H1 (cell line): ENCODE measurements around the gene RPTOR. TPM values are rescaled to one million over a fixed set of nuclear protein-coding genes. Genes with fewer than 3 reads are reported as not detected.

ENCODE experiments used
- BACH1 ChIP-seq: IDR thresholded peaks from 2 replicates; pipeline ENCODE4 v1.6.1; 2012; ENCODE audit warnings: low read length, improper control_type of control experiment
- SIRT6 ChIP-seq: IDR thresholded peaks from one replicate; pipeline ENCODE4 v1.7.1; 2012; ENCODE audit warnings: low read length, inconsistent platforms
- polyA plus RNA-seq, 7 experiments: library from polyadenylated mRNA; depleted of rRNA in 3 of 7; stranded (reverse) in 5 of 7; unstranded in 2 of 7; fragments of >200 nt in 5 of 7; fragments of 200-250 nt in 2 of 7; gene quantifications; 1 replicate in 5 of 7; 2 replicates in 1 of 7; 4 replicates in 1 of 7; pipeline versions ENCODE4 v1.2.1 to v1.2.3, GENCODE V29; 2011 to 2013; ENCODE audit warnings: missing spikeins in 2 of 7, mixed read lengths in 2 of 7
- total RNA-seq: library from RNA; stranded (reverse); fragmentation: NEBNext Ultra II Directional; extraction: Animal tissue kit (Norgen Biotek cat#: 25700); gene quantifications from 2 replicates; pipeline ENCODE4 v1.2.1, GENCODE V29; 2021

RPTOR gene
- total and polyA plus RNA-seq, 2 of the 8 experiments (the other 6 are each of a cell fraction or from before 2014, with no cell fraction given), result 6.9 to 28.7 TPM

- TF ChIP-seq BACH1, result no peak
- TF ChIP-seq SIRT6, result no peak
Measured at GRCh38 chr17:80948019-80948975, 403.7 kb downstream of the RPTOR start (continued).
